ENCODE results near the gene SDF2.

SDF2 gene

GRCh38 chr17:28682655-28683054, 20.9 kb upstream of the SDF2 start:
- Histone ChIP-seq H2BK120ac (ENCODE audit: insufficient read depth, low read length, poor library complexity) (no peak overlapping the region), H3K14ac (ENCODE audit: low read length) (no peak overlapping the region), H3K36me3 (ENCODE audit: control insufficient read depth in 1 of 2, insufficient read depth in 2 of 2, low read length in 2 of 2) (peaks cover 82 to 92% of the 10 kb centered on the region in 2 experiments), H3K4ac (ENCODE audit: low read depth, low read length) (no peak overlapping the region), H2BK12ac (ENCODE audit: low read length) (no peak overlapping the region), H3K27me3 (ENCODE audit: insufficient read depth, low read length) (no peaks in the 10 kb centered on the region), H4K8ac (ENCODE audit: low read depth, low read length) (no peak overlapping the region), H3K9ac (ENCODE audit: low read length) (no peak overlapping the region), H2AK5ac (ENCODE audit: low read length) (no peak overlapping the region), H3K23ac (ENCODE audit: low read length) (no peak overlapping the region), H3K79me1 (ENCODE audit: low read length) (no peaks in the 10 kb centered on the region), H3K79me2 (ENCODE audit: control insufficient read depth, insufficient read depth, low read length, poor library complexity) (no peaks in the 10 kb centered on the region), H3K4me2 (ENCODE audit: low read length) (no peak overlapping the region), H2AFZ (ENCODE audit: insufficient read depth, low read length, poor library complexity) (no peak overlapping the region), H3K9me3 (ENCODE audit: insufficient read depth, low read depth, low read length) (no peaks in the 10 kb centered on the region), H3K27ac (ENCODE audit: low read depth, low read length) (no peak overlapping the region), H3K4me3 (ENCODE audit: low read depth, low read length) (no peak overlapping the region), H3K4me1 (ENCODE audit: control insufficient read depth in 1 of 2, insufficient read depth in 2 of 2, low read length in 2 of 2) (no peaks in the 10 kb centered on the region), H4K12ac (ENCODE audit: low read depth, low read length) (no peak overlapping the region), H4K91ac (ENCODE audit: low read depth, low read length) (no peak overlapping the region), H2BK5ac (ENCODE audit: low read depth, low read length, poor library complexity) (no peak overlapping the region), H3K18ac (ENCODE audit: low read length) (no peak overlapping the region)
- no peak for DNase-seq
- no CpG with 5 or more reads among the region's 11 CpGs for WGBS (ENCODE audit: extremely low coverage, insufficient coverage, insufficient read length)

DNA sequence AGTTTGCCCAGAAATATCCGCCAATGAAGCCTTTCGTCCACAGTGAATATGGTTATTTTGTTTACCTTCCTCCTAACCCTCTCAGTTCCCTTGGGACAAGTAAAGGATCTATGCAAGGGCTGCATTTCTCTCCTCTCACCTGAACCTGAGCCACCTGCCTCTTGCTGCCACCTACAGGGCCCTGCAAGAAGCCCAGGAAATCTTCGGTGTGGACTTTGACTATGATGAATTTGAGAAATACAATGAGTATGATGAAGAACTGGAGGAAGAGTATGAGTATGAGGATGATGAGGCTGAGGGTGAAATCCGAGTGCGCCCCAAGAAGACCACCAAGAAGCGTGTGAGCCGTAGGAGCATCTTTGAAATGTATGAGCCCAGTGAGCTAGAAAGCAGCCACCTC, 14.3 kb upstream of the SDF2 start:
- no peak overlapping the region for H3K4me3 ChIP-seq (ENCODE audit: low read depth, low read length)
- no peaks in the 10 kb centered on the region for H3K27me3 ChIP-seq (ENCODE audit: insufficient read depth, low read length)
- H4K91ac ChIP-seq (ENCODE audit: low read depth, low read length): no peak overlapping the region
- no peak overlapping the region for H3K4me2 ChIP-seq (ENCODE audit: low read length)
- no peak overlapping the region for H2BK5ac ChIP-seq (ENCODE audit: low read depth, low read length, poor library complexity)
- no peak overlapping the region for H3K23ac ChIP-seq (ENCODE audit: low read length)
- H3K18ac ChIP-seq (ENCODE audit: low read length): no peak overlapping the region
- no peak overlapping the region for H4K12ac ChIP-seq (ENCODE audit: low read depth, low read length)
- no peak overlapping the region for H4K8ac ChIP-seq (ENCODE audit: low read depth, low read length)
- peaks cover 65 to 83% of the 10 kb centered on the region in 2 experiments for H3K36me3 ChIP-seq (ENCODE audit: control insufficient read depth in 1 of 2, insufficient read depth in 2 of 2, low read length in 2 of 2)
- no peak overlapping the region for H2BK12ac ChIP-seq (ENCODE audit: low read length)
- H3K27ac ChIP-seq (ENCODE audit: low read depth, low read length): no peak overlapping the region
- H3K9me3 ChIP-seq (ENCODE audit: insufficient read depth, low read depth, low read length): no peaks in the 10 kb centered on the region
- no peak overlapping the region for H2AFZ ChIP-seq (ENCODE audit: insufficient read depth, low read length, poor library complexity)
- H3K79me2 ChIP-seq (ENCODE audit: control insufficient read depth, insufficient read depth, low read length, poor library complexity): no peaks in the 10 kb centered on the region
- H2AK5ac ChIP-seq (ENCODE audit: low read length): no peak overlapping the region
- H2BK120ac ChIP-seq (ENCODE audit: insufficient read depth, low read length, poor library complexity): no peak overlapping the region
- H3K4ac ChIP-seq (ENCODE audit: low read depth, low read length): no peak overlapping the region
- H3K14ac ChIP-seq (ENCODE audit: low read length): no peak overlapping the region
- no CpG with 5 or more reads among the region's 7 CpGs for WGBS (ENCODE audit: extremely low coverage, insufficient coverage, insufficient read length)
- no peak overlapping the region for H3K9ac ChIP-seq (ENCODE audit: low read length)
- no peaks in the 10 kb centered on the region for H3K4me1 ChIP-seq (ENCODE audit: control insufficient read depth in 1 of 2, insufficient read depth in 2 of 2, low read length in 2 of 2)
- DNase-seq: peak; percentile 30 to 66
- no peaks in the 10 kb centered on the region for H3K79me1 ChIP-seq (ENCODE audit: low read length)

DNA sequence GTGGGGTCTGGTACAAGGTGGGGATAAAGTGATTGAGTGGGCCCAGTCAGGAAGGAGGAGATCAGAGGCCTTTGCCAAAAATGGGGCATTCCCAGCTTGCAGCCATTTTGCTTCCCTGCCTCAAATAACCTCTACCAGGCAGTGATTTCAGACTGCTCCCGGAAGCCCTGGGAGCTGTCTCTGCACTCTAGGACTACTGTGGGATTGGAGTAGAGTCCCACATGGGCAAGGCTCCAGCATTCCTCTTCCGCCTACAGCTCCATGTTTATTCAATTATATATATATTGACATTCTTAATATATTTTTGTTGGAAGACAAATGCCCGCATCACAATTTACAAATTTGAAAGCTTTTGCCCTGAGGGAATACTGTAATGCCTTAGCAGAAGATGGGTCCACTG, 13.8 kb upstream of the SDF2 start:
- no peak overlapping the region for H3K14ac ChIP-seq (ENCODE audit: low read length)
- H3K18ac ChIP-seq (ENCODE audit: low read length): no peak overlapping the region
- DNase-seq: peak; percentile 16 to 80
- no peak overlapping the region for H2AFZ ChIP-seq (ENCODE audit: insufficient read depth, low read length, poor library complexity)
- H3K27ac ChIP-seq (ENCODE audit: low read depth, low read length): no peak overlapping the region
- WGBS (ENCODE audit: extremely low coverage, insufficient coverage, insufficient read length): no CpG with 5 or more reads among the region's 3 CpGs
- H4K12ac ChIP-seq (ENCODE audit: low read depth, low read length): no peak overlapping the region
- no peaks in the 10 kb centered on the region for H3K9me3 ChIP-seq (ENCODE audit: insufficient read depth, low read depth, low read length)
- no peak overlapping the region for H2BK5ac ChIP-seq (ENCODE audit: low read depth, low read length, poor library complexity)
- no peak overlapping the region for H3K4me3 ChIP-seq (ENCODE audit: low read depth, low read length)
- no peak overlapping the region for H3K4ac ChIP-seq (ENCODE audit: low read depth, low read length)
- no peak overlapping the region for H4K91ac ChIP-seq (ENCODE audit: low read depth, low read length)
- no peak overlapping the region for H2BK12ac ChIP-seq (ENCODE audit: low read length)
- H3K9ac ChIP-seq (ENCODE audit: low read length): no peak overlapping the region
- H4K8ac ChIP-seq (ENCODE audit: low read depth, low read length): no peak overlapping the region
- no peak overlapping the region for H2BK120ac ChIP-seq (ENCODE audit: insufficient read depth, low read length, poor library complexity)
- no peaks in the 10 kb centered on the region for H3K4me1 ChIP-seq (ENCODE audit: control insufficient read depth in 1 of 2, insufficient read depth in 2 of 2, low read length in 2 of 2)
- no peaks in the 10 kb centered on the region for H3K79me2 ChIP-seq (ENCODE audit: control insufficient read depth, insufficient read depth, low read length, poor library complexity)
- peaks cover 61 to 79% of the 10 kb centered on the region in 2 experiments for H3K36me3 ChIP-seq (ENCODE audit: control insufficient read depth in 1 of 2, insufficient read depth in 2 of 2, low read length in 2 of 2)
- no peak overlapping the region for H3K4me2 ChIP-seq (ENCODE audit: low read length)
- H3K23ac ChIP-seq (ENCODE audit: low read length): no peak overlapping the region
- H3K79me1 ChIP-seq (ENCODE audit: low read length): no peaks in the 10 kb centered on the region
- H3K27me3 ChIP-seq (ENCODE audit: insufficient read depth, low read length): no peaks in the 10 kb centered on the region
- H2AK5ac ChIP-seq (ENCODE audit: low read length): no peak overlapping the region

GRCh38 chr17:28669918-28670317, 8.2 kb upstream of the SDF2 start:
- no peak for DNase-seq
- Histone ChIP-seq H3K27ac (ENCODE audit: low read depth, low read length) (no peak overlapping the region), H3K27me3 (ENCODE audit: insufficient read depth, low read length) (no peaks in the 10 kb centered on the region), H3K4me2 (ENCODE audit: low read length) (no peak overlapping the region), H3K9ac (ENCODE audit: low read length) (no peak overlapping the region), H4K8ac (ENCODE audit: low read depth, low read length) (no peak overlapping the region), H4K12ac (ENCODE audit: low read depth, low read length) (no peak overlapping the region), H3K79me1 (ENCODE audit: low read length) (no peaks in the 10 kb centered on the region), H2BK120ac (ENCODE audit: insufficient read depth, low read length, poor library complexity) (no peak overlapping the region), H2BK12ac (ENCODE audit: low read length) (no peak overlapping the region), H4K91ac (ENCODE audit: low read depth, low read length) (no peak overlapping the region), H3K4me3 (ENCODE audit: low read depth, low read length) (no peak overlapping the region), H2BK5ac (ENCODE audit: low read depth, low read length, poor library complexity) (no peak overlapping the region), H3K4me1 (ENCODE audit: control insufficient read depth in 1 of 2, insufficient read depth in 2 of 2, low read length in 2 of 2) (no peaks in the 10 kb centered on the region), H2AFZ (ENCODE audit: insufficient read depth, low read length, poor library complexity) (no peak overlapping the region), H3K23ac (ENCODE audit: low read length) (no peak overlapping the region), H3K9me3 (ENCODE audit: insufficient read depth, low read depth, low read length) (no peaks in the 10 kb centered on the region), H3K36me3 (ENCODE audit: control insufficient read depth in 1 of 2, insufficient read depth in 2 of 2, low read length in 2 of 2) (peaks cover 23 to 39% of the 10 kb centered on the region in 2 experiments), H3K18ac (ENCODE audit: low read length) (no peak overlapping the region), H3K14ac (ENCODE audit: low read length) (no peak overlapping the region), H3K79me2 (ENCODE audit: control insufficient read depth, insufficient read depth, low read length, poor library complexity) (no peaks in the 10 kb centered on the region), H2AK5ac (ENCODE audit: low read length) (no peak overlapping the region), H3K4ac (ENCODE audit: low read depth, low read length) (no peak overlapping the region)
- no CpG with 5 or more reads among the region's 1 CpG for WGBS (ENCODE audit: extremely low coverage, insufficient coverage, insufficient read length)
